GM10248 (cell line): ENCODE data around the gene RNMT.

Experiments
- CTCF ChIA-PET: fragments of 300-600 bp; sonication (Branson Sonifier 250); formaldehyde crosslinking; extraction: SDS; loops from one replicate; lab custom pipeline; 2021; ENCODE audit warnings: antibody characterized with exemption; lab: Yijun Ruan, JAX
- POLR2A ChIA-PET: fragments of 350-650 bp; sonication (Branson Sonifier 250); formaldehyde crosslinking; extraction: SDS; loops from one replicate; lab custom pipeline; 2020; ENCODE audit warnings: antibody characterized with exemption; lab: Yijun Ruan, JAX
- DNase-seq: peaks from one replicate; pipeline ENCODE4 v3.0.0; 2012; ENCODE audit errors: extremely low spot score
- CTCF ChIP-seq: IDR thresholded peaks from 2 replicates; pipeline ENCODE4 v1.5.1; 2012; ENCODE audit warnings: mild to moderate bottlenecking, low read depth; ENCODE audit errors: extremely low read depth, missing control alignments, control extremely low read depth

RNMT gene

GRCh38 chr18:13808294-13809042, 82.0 kb downstream of the RNMT start:
- TF ChIP-seq CTCF = no peak
- no peak for DNase-seq
- ChIA-PET POLR2A (no interaction called here), CTCF (interaction anchor here (1.3 to 3.0 kb wide), 5 partner anchors 7 to 278 kb away, joined by 3 to 19 read pairs (median 4); no protein-coding TSS in a partner anchor)

- ChIA-PET CTCF (interaction anchor here (1.7 to 3.0 kb wide), 5 partner anchors 11 to 278 kb away, joined by 4 to 19 read pairs (median 4); no protein-coding TSS in a partner anchor), POLR2A (no interaction called here)
Measured at GRCh38 chr18:13809043-13809430, 82.6 kb downstream of the RNMT start.

GRCh38 chr18:13809531-13810255, 83.2 kb downstream of the RNMT start:
- POLR2A ChIA-PET = no interaction called here

More at GRCh38 chr18:13809043-13809430, 82.6 kb downstream of the RNMT start:
- no peak for DNase-seq
- no peak for TF ChIP-seq CTCF

DNA sequence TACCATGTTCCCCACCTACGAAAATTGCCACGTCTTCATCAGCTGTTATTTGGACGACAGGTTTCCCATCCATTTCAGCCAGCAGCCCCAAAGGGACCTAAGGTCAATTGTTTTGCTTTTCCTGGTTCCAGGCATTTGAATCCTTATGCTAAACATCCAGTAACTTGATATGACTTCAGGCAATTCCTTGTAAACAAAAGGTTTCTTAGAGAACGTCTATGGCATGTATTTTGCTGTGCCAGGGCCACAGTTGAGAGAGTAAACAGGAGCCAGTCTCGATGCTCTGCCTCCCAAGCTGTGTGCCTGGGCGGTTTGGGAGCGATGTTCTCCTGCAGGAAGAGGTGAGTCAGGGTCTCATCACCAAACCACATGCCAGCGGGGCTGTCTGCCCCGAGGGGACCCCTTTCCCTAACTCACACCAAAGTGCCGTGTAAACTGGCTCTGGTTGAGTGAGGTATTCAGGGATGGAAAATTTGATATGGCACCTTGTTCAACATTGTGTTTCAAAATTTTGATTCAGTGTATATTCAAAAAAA, 84.5 kb downstream of the RNMT start:
- no peak for TF ChIP-seq CTCF
- ChIA-PET POLR2A (no interaction called here), CTCF (interaction anchor here (1.1 to 4.4 kb wide), 11 partner anchors 10 to 678 kb away, joined by 3 to 70 read pairs (median 4); partner anchors contain the start of gene MC5R)
- no peak for DNase-seq

More at GRCh38 chr18:13809531-13810255, 83.2 kb downstream of the RNMT start:
- CTCF ChIA-PET = interaction anchor here (1.1 to 3.0 kb wide), 9 partner anchors 10 to 277 kb away, joined by 3 to 19 read pairs (median 4); no protein-coding TSS in a partner anchor
- DNase-seq = no peak
- no peak for TF ChIP-seq CTCF

DNA sequence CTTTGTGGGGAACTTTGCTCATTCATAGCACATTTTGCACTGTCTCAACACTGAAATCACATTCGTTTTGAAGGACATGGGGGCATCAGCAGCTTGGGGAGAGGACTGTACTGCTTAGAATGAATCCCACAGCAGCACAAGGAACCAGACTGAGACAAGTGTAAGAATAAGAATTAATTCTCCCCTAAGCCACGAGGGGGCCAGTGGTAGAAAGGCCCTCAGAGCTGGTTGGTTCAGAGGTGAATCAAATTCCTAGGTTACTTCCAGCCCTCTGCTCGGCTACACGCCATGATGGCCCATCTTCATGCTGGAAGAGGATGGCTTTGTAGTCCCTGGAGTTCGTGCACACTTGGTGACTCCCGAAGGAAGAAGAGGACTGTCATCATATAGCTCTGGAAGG, 85.5 kb downstream of the RNMT start:
- ChIA-PET CTCF (interaction anchor here (0.9 to 4.4 kb wide), 13 partner anchors 8 to 275 kb away, joined by 3 to 70 read pairs (median 10); partner anchors contain the start of gene MC5R), POLR2A (no interaction called here)
- DNase-seq = no peak
- TF ChIP-seq CTCF = peak; percentile 8

GRCh38 chr18:13813271-13813849, 86.9 kb downstream of the RNMT start:
- ChIA-PET CTCF (interaction anchor here (0.8 to 4.4 kb wide), 42 partner anchors 8 to 654 kb away, joined by 3 to 70 read pairs (median 4); partner anchors contain the start of gene MC5R), POLR2A (no interaction called here)
- peak; percentile 86 for TF ChIP-seq CTCF
- DNase-seq = peak; percentile 73
